DMS53 treated with DMSO at 0.1 percent for 48 hours (cell line): ENCODE results near the gene RBMX.
"Not testable (repeated sequence)": the region's sequence is repeated elsewhere in the genome, so short reads cannot be mapped to it uniquely, and the experiment has no call there.

ENCODE experiments used
- DNase-seq: peaks from one replicate; lab custom pipeline; 2025; ENCODE audit not compliant: unreplicated experiment; lab: John Stamatoyannopoulos, UW

The RBMX gene

GRCh38 chrX:136879001-136879687 is 1.4 kb downstream of the RBMX start:
- DNase-seq = no peak

- no peak for DNase-seq
Measured at GRCh38 chrX:136878423-136878822, 2.1 kb downstream of the RBMX start.

- not testable (repeated sequence) for DNase-seq
Measured at GRCh38 chrX:136874114-136874513, 6.4 kb downstream of the RBMX start.

GRCh38 chrX:136873210-136873609 is 7.3 kb downstream of the RBMX start:
- DNase-seq = not testable (repeated sequence)

- no peak for DNase-seq
Measured at GRCh38 chrX:136872091-136872700, 8.3 kb downstream of the RBMX start.

GRCh38 chrX:136870064-136870463 is 10.5 kb downstream of the RBMX start:
- no peak for DNase-seq

GRCh38 chrX:136868283-136869055 is 12.1 kb downstream of the RBMX start:
- DNase-seq = no peak

GRCh38 chrX:136867518-136867917 is 13.0 kb downstream of the RBMX start:
- no peak for DNase-seq

GRCh38 chrX:136867096-136867491 is 13.4 kb downstream of the RBMX start:
- DNase-seq = no peak

- DNase-seq = no peak
Measured at GRCh38 chrX:136866337-136867095, 14.0 kb downstream of the RBMX start.

GRCh38 chrX:136865270-136866158 is 15.0 kb downstream of the RBMX start:
- no peak for DNase-seq

- no peak for DNase-seq
Measured at GRCh38 chrX:136863826-136864225, 16.7 kb downstream of the RBMX start.

- no peak for DNase-seq
Measured at GRCh38 chrX:136862546-136862945, 18.0 kb downstream of the RBMX start.

- no peak for DNase-seq
Measured at GRCh38 chrX:136861877-136862276, 18.6 kb downstream of the RBMX start.

GRCh38 chrX:136858007-136858756 is 22.3 kb downstream of the RBMX start:
- DNase-seq = no peak

- DNase-seq = no peak
Measured at GRCh38 chrX:136856551-136856950, 24.0 kb downstream of the RBMX start.

GRCh38 chrX:136856050-136856449 is 24.5 kb downstream of the RBMX start:
- DNase-seq = no peak

- DNase-seq = no peak
Measured at GRCh38 chrX:136851526-136851925, 29.0 kb downstream of the RBMX start.

GRCh38 chrX:136850441-136851175 is 29.9 kb downstream of the RBMX start:
- DNase-seq = no peak
